ENCODE data around the gene BBS1. TPM values are rescaled to one million over a fixed set of nuclear protein-coding genes. Genes with fewer than 3 reads are reported as not detected.
"Not testable (repeated sequence)": the region's sequence is repeated elsewhere in the genome, so short reads cannot be mapped to it uniquely, and the experiment has no call there.

Gene BBS1
- total RNA-seq, 1 donor from 2014 or later: 51.1 TPM

DNA sequence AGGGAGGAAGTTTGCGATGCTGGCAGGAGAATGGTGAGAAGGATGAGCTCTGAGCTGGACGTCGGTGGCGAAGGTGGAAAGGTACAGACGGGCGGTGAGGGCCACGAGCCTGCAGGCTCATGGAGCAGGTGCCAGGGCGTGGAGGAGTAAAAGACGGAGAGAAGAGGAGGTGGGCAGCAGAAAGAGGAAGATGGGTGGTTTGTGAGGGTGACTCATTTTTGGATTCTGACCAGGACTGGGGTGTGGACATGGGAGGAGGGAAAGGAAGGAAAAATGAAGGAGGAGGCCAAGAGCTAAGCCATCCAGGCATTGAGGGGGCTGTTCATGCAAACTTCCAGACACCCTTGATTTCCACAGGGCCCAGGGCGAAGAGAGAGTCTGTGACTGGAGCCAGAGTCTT lies 31.9 kb downstream of the BBS1 start:
- Mint-ChIP-seq H3K27ac (ENCODE audit: unreplicated experiment) (no peak overlapping the region), H3K36me3 (ENCODE audit: unreplicated experiment) (peaks cover 17% of the 10 kb centered on the region), H3K9me3 (ENCODE audit: unreplicated experiment) (no peaks in the 10 kb centered on the region), H3K27me3 (ENCODE audit: unreplicated experiment) (no peaks in the 10 kb centered on the region), H3K4me1 (ENCODE audit: unreplicated experiment) (peaks cover 19% of the 10 kb centered on the region), H3K4me3 (ENCODE audit: unreplicated experiment) (no peak overlapping the region)
- DNase-seq (ENCODE audit: extremely low spot score, unreplicated experiment): no peak
- TF ChIP-seq, protein P1, sequence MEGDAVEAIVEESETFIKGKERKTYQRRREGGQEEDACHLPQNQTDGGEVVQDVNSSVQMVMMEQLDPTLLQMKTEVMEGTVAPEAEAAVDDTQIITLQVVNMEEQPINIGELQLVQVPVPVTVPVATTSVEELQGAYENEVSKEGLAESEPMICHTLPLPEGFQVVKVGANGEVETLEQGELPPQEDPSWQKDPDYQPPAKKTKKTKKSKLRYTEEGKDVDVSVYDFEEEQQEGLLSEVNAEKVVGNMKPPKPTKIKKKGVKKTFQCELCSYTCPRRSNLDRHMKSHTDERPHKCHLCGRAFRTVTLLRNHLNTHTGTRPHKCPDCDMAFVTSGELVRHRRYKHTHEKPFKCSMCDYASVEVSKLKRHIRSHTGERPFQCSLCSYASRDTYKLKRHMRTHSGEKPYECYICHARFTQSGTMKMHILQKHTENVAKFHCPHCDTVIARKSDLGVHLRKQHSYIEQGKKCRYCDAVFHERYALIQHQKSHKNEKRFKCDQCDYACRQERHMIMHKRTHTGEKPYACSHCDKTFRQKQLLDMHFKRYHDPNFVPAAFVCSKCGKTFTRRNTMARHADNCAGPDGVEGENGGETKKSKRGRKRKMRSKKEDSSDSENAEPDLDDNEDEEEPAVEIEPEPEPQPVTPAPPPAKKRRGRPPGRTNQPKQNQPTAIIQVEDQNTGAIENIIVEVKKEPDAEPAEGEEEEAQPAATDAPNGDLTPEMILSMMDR (IDR thresholded peaks at IDR 0.05): no peak

DNA sequence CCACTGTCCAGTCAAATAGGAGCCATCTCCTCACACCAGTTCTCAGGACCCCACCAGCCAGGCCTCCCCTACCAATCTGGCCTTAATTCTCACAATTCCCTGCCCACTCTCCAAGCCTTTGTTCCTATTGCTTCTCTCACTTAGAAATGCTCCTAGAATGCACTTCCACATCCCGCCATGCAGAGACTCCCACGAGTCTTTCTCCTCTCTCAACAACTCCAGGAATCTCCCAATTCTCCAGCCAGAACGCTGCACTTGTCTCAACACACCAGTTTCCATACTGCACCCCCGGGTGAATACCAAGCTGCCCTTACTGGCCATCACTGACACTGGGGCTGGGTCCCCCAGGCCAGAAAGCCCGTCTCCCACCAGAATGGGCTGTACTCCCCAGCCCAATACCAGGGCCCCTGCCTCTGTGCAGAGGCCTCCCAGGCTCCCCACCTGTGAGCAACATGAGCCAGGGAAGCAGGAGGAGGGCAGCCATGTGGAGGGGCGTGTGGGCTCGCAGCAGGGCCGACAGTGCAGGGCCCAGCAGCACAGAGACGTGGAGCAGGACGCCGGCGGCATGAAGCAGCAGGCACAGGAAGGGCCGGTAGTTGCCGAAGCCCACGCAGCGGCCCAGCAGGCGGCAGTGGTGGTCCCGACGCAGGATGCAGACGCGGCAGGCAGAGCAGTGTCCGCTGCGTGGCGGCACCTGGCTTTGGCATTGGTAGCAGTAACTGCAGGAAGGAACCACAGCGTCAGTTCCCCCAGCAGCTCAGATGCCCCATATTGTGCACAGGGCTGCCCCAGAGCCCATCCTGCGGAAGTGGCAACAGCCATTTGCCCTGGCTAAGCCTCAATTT lies 33.0 kb downstream of the BBS1 start:
- Mint-ChIP-seq H3K4me3 (ENCODE audit: unreplicated experiment) (no peak overlapping the region), H3K36me3 (ENCODE audit: unreplicated experiment) (peaks cover 16% of the 10 kb centered on the region), H3K27ac (ENCODE audit: unreplicated experiment) (no peak overlapping the region), H3K4me1 (ENCODE audit: unreplicated experiment) (peaks cover 22% of the 10 kb centered on the region), H3K9me3 (ENCODE audit: unreplicated experiment) (no peaks in the 10 kb centered on the region), H3K27me3 (ENCODE audit: unreplicated experiment) (no peaks in the 10 kb centered on the region)
- no peak for DNase-seq (ENCODE audit: extremely low spot score, unreplicated experiment)
- TF ChIP-seq, protein P1 (IDR thresholded peaks at IDR 0.05): no peak

DNA sequence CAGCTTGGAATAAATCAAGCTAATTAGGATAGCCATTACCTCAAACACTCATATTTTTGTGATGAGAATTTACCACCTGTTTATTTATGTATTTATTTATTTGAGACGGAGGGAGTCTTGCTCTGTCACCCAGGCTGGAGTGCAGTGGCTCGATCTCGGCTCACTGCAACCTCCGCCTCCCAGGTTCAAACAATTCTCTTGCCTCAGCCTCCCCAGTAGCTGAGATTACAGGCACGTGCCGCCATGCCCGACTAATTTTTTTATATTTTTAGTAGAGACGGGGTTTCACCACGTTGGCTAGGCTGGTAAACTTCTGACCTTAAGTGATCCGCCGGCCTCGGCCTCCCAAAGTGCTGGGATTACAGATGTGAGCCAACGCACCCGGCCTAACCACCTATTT lies 34.5 kb downstream of the BBS1 start:
- H3K36me3 Mint-ChIP-seq (ENCODE audit: unreplicated experiment): peaks cover 16% of the 10 kb centered on the region
- not testable (repeated sequence) for H3K9me3 Mint-ChIP-seq (ENCODE audit: unreplicated experiment)

DNA sequence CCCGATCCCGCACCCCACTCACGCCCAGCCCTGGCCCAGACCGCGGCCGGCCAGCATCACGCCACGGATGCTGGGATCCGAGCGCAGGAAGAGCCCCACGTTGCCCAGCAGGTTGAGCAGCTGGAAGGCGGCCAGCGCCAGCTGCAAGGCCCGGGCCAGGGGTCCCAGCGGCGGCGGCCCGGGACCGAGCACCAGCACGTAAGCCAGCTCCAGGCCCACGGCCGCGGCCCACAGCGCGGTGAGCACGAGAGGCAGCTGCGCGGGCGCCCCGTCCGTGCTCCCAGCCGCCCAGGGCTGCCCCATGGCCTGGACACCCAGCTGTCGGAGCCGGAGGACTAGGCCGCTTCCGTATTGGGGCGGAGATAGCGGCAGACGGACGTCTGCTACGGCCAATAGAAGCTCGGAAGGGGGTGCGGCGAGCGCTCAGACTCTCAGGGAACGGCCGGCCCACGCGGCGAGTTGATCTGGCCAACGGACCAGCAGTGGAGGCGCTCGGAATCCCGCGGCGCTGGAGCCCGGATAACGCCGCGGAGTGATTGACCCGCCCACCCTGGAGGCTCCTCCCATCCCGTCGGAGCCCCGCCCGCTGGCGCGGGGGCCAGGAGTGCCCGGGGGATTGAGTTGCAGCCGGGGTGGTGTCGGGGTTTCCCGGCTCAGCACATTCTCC lies 35.4 kb downstream of the BBS1 start, which contains the start of gene ZDHHC24:
ZDHHC24 (minus strand) TSS at position 348 of the 667 bp plus-strand sequence; CDS start at position 303, 45 bp downstream.
- no peak within 1 kb of the TSS for H3K27ac Mint-ChIP-seq (ENCODE audit: unreplicated experiment)
- peak; percentile 98 for DNase-seq (ENCODE audit: extremely low spot score, unreplicated experiment)
- no peaks in the 10 kb centered on the region for H3K9me3 Mint-ChIP-seq (ENCODE audit: unreplicated experiment)
- peak within 1 kb of the TSS; percentile 82 for H3K4me3 Mint-ChIP-seq (ENCODE audit: unreplicated experiment)
- peaks cover 16% of the 10 kb centered on the region for H3K36me3 Mint-ChIP-seq (ENCODE audit: unreplicated experiment)
- peaks cover 5% of the 10 kb centered on the region for H3K27me3 Mint-ChIP-seq (ENCODE audit: unreplicated experiment)
- peaks cover 22% of the 10 kb centered on the region for H3K4me1 Mint-ChIP-seq (ENCODE audit: unreplicated experiment)
- TF ChIP-seq, protein P1 (IDR thresholded peaks at IDR 0.05): no peak

More for the DNA sequence above, 34.5 kb downstream of the BBS1 start:
- not testable (repeated sequence) for DNase-seq (ENCODE audit: extremely low spot score, unreplicated experiment); H3K27ac Mint-ChIP-seq (ENCODE audit: unreplicated experiment); H3K27me3 Mint-ChIP-seq (ENCODE audit: unreplicated experiment)
- peaks cover 22% of the 10 kb centered on the region for H3K4me1 Mint-ChIP-seq (ENCODE audit: unreplicated experiment)
- H3K4me3 Mint-ChIP-seq (ENCODE audit: unreplicated experiment): peak overlapping the region; percentile 82

DNA sequence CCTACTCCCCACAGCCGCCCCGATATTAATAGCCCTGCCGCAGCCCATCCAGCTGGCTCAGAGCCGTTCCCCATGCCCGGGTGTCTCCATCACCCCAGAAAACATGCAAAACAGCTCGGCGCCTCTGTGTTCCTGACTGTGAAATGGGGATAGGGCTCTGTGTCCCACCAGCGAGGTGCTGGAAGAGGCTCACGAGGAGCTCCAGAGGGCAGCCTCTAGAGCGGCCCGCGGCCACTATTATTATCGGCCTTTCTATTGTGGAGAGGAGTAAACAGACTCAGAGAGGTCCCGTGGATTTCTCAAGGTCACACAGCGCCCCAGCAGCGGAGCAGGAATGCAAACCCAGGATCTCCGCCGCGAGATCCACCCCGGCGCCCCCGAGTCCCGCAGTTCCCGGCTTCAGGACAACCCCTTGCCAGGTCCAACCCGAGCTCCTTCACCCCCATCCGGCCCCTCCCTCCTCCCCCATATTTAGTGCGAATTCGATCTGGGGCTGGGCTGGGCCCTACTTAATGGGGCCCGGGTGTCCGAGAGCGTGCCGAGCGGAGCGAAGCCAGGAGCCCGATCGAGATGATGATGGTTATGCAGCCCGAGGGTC lies 36.0 kb downstream of the BBS1 start, which contains the start of gene ACTN3:
ACTN3 (plus strand) TSS at position 536 of the 598 bp plus-strand sequence; CDS start at position 571, 35 bp downstream.
- Mint-ChIP-seq H3K27ac (ENCODE audit: unreplicated experiment) (no peak within 1 kb of the TSS), H3K9me3 (ENCODE audit: unreplicated experiment) (no peaks in the 10 kb centered on the region), H3K27me3 (ENCODE audit: unreplicated experiment) (peaks cover 5% of the 10 kb centered on the region), H3K36me3 (ENCODE audit: unreplicated experiment) (peaks cover 12% of the 10 kb centered on the region), H3K4me1 (ENCODE audit: unreplicated experiment) (peaks cover 22% of the 10 kb centered on the region), H3K4me3 (ENCODE audit: unreplicated experiment) (peak within 1 kb of the TSS; percentile 75)
- DNase-seq (ENCODE audit: extremely low spot score, unreplicated experiment): no peak
- TF ChIP-seq, protein P1 (IDR thresholded peaks at IDR 0.05): no peak

Data from osteocyte (in vitro differentiated cells).